Tibial artery (tissue), 4 donors: Measurements from ENCODE around the gene RASGRP2.

ENCODE experiments used
- DNase-seq, 2 donors: peaks; one replicate each; pipeline ENCODE4 v3.0.0-alpha.2; 2019
- H3K27ac ChIP-seq, 2 donors: fragments of 200-600 bp; sonication (generic) in 1 of 2; 1 replicate in 1 of 2; 2 replicates in 1 of 2; pipeline ENCODE4 v1.5.1; 2018 to 2019; ENCODE audit warnings: mild to moderate bottlenecking in 1 of 2
- H3K27me3 ChIP-seq, 2 donors: fragments of 200-600 bp; sonication (generic) in 1 of 2; one replicate each; pipeline versions ENCODE4 v1.5.1 to v1.6.0; 2016 to 2019
- H3K36me3 ChIP-seq, 3 donors: fragments of 200-600 bp; sonication (generic) in 2 of 3; one replicate each; pipeline ENCODE4 v1.5.1; 2016 to 2019; ENCODE audit warnings: mild to moderate bottlenecking in 2 of 3
- H3K4me1 ChIP-seq, 4 donors: fragments of 200-600 bp; sonication (generic) in 2 of 4; 1 replicate in 3 of 4; 2 replicates in 1 of 4; pipeline ENCODE4 v1.5.1; 2016 to 2019
- H3K4me3 ChIP-seq, 2 donors: fragments of 200-600 bp; sonication (generic) in 1 of 2; 1 replicate in 1 of 2; 2 replicates in 1 of 2; pipeline ENCODE4 v1.5.1; 2018 to 2019; ENCODE audit warnings: mild to moderate bottlenecking in 2 of 2
- H3K9me3 ChIP-seq, 3 donors: fragments of 200-600 bp; sonication (generic) in 1 of 3; one replicate each; pipeline ENCODE4 v1.5.1; 2016 to 2019
- CTCF ChIP-seq, 2 experiments: fragments of 200-600 bp in 1 of 2; fragments of 450-650 bp in 1 of 2; IDR thresholded peaks; one replicate each; pipeline ENCODE4 v1.5.1; 2017 to 2019; ENCODE audit warnings: antibody characterized with exemption in 2 of 2, mild to moderate bottlenecking in 1 of 2, moderate library complexity in 1 of 2
- intact Hi-C: fragments of 100-400 bp; cut with DNase I; formaldehyde crosslinking; loops from one replicate; pipeline ENCODE4 v1.15.0; 2023; ENCODE audit warnings: low total_unique reads

RASGRP2 gene

GRCh38 chr11:64765291-64765850 is 21.4 kb upstream of the RASGRP2 start:
- Histone ChIP-seq H3K4me3 (no peak overlapping the region), H3K27ac (peak overlapping the region; percentile 61 to 93), H3K27me3 (no peaks in the 10 kb centered on the region), H3K4me1 (peaks cover under 1 to 61% (median 45%) of the 10 kb centered on the region in 4 donors), H3K36me3 (peaks cover 68 to 80% (median 73%) of the 10 kb centered on the region in 3 donors), H3K9me3 (no peaks in the 10 kb centered on the region)
- TF ChIP-seq CTCF (IDR thresholded peaks at IDR 0.05), result no peak
- peak; percentile 20 to 67 for DNase-seq
- intact Hi-C loops, result no loop called here

- Histone ChIP-seq H3K27me3 (no peaks in the 10 kb centered on the region), H3K4me3 (no peak overlapping the region), H3K36me3 (peaks cover 61 to 74% (median 66%) of the 10 kb centered on the region in 3 donors), H3K27ac (peak overlapping the region; percentile 61 to 93), H3K4me1 (peaks cover 7 to 66% (median 50%) of the 10 kb centered on the region in 4 donors), H3K9me3 (no peaks in the 10 kb centered on the region)
- intact Hi-C loops, result no loop called here
- no peak for TF ChIP-seq CTCF (IDR thresholded peaks at IDR 0.05)
- peak in 1 of 2 donors; percentile 9 for DNase-seq
Observed at GRCh38 chr11:64764753-64765152, 20.8 kb upstream of the RASGRP2 start.

- Histone ChIP-seq H3K4me1 (peaks cover 8 to 72% (median 56%) of the 10 kb centered on the region in 4 donors), H3K27me3 (no peaks in the 10 kb centered on the region), H3K27ac (peak overlapping the region; percentile 61 to 93), H3K4me3 (no peak overlapping the region), H3K36me3 (peaks cover 55 to 68% (median 60%) of the 10 kb centered on the region in 3 donors), H3K9me3 (no peaks in the 10 kb centered on the region)
- intact Hi-C loops, result no loop called here
- TF ChIP-seq CTCF (IDR thresholded peaks at IDR 0.05), result no peak
- peak; percentile 16 to 63 for DNase-seq
Observed at GRCh38 chr11:64764040-64764611, 20.2 kb upstream of the RASGRP2 start.

GRCh38 chr11:64763526-64764039 is 19.6 kb upstream of the RASGRP2 start:
- Histone ChIP-seq H3K27ac (peak overlapping the region; percentile 61 to 93), H3K36me3 (peaks cover 50 to 63% (median 55%) of the 10 kb centered on the region in 3 donors), H3K4me3 (no peak overlapping the region), H3K4me1 (peaks cover 8 to 77% (median 61%) of the 10 kb centered on the region in 4 donors), H3K27me3 (no peaks in the 10 kb centered on the region), H3K9me3 (no peaks in the 10 kb centered on the region)
- no peak for TF ChIP-seq CTCF (IDR thresholded peaks at IDR 0.05)
- intact Hi-C loops, result no loop called here
- DNase-seq, result peak in 1 of 2 donors; percentile 63

GRCh38 chr11:64762674-64763525 is 19.0 kb upstream of the RASGRP2 start:
- H3K27me3 ChIP-seq, result no peaks in the 10 kb centered on the region
- H3K36me3 ChIP-seq, result peaks cover 43 to 56% (median 48%) of the 10 kb centered on the region in 3 donors
- H3K4me3 ChIP-seq, result no peak overlapping the region
- H3K4me1 ChIP-seq, result peaks cover 8 to 80% (median 61%) of the 10 kb centered on the region in 4 donors
- H3K27ac ChIP-seq, result peak overlapping the region; percentile 61 to 93
- TF ChIP-seq CTCF (IDR thresholded peaks at IDR 0.05), result no peak
- DNase-seq, result peak in 1 of 2 donors; percentile 19
- H3K9me3 ChIP-seq, result no peaks in the 10 kb centered on the region
- intact Hi-C loops, result no loop called here
